IMR-90 (cell line): ENCODE data around the gene DAAM2.

Experiments used
- FOS ChIP-seq: fragments of 150-350 bp; IDR thresholded peaks from 2 replicates; pipeline ENCODE4 v1.6.1; 2016; ENCODE audit warnings: low read depth, low read length
- MAZ ChIP-seq: IDR thresholded peaks from 2 replicates; pipeline ENCODE4 v1.6.1; 2012; ENCODE audit warnings: low read depth, mild to moderate bottlenecking, low read length, improper control_type of control experiment, moderate library complexity, borderline replicate concordance
- POLR2A ChIP-seq: IDR thresholded peaks from 2 replicates; pipeline ENCODE4 v1.6.1; 2012; ENCODE audit warnings: mild to moderate bottlenecking, low read depth, low read length
- RAD21 ChIP-seq: IDR thresholded peaks from 2 replicates; pipeline ENCODE4 v1.6.1; 2012; ENCODE audit warnings: low read length, improper control_type of control experiment
- TF ChIP-seq, protein P1 (sequence below): conservative IDR thresholded peaks from 2 replicates; pipeline ENCODE4 v1.5.1; 2012; ENCODE audit warnings: mild to moderate bottlenecking, low read depth, low read length, improper control_type of control experiment
- TF ChIP-seq, protein P2 (sequence below): fragments of 150-350 bp; IDR thresholded peaks from 2 replicates; pipeline ENCODE4 v1.6.1; 2017; ENCODE audit warnings: mild to moderate bottlenecking, antibody characterized with exemption, low read length, low read depth

DNA sequence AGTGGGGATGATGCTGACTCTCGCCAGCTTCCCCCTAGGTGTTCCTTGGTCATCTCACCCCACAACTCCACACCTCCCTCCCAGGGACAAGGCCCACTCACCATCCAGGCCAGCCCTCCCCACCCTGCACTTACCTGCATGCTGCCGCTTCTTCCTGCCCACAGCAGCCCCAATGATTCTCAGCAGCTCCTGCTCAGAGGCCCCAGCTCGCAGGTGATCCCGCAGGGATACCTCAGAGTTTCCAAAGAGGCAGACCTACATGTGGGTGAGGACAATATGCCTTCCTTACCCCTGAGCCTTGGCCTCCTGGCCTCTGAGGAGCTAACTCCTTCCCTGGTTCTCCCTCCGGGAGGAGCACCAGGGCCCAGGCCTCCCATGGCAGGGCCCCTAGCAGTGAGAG lies 117.5 kb downstream of the DAAM2 start:
- no peak for TF ChIP-seq POLR2A
- TF ChIP-seq, protein P1, sequence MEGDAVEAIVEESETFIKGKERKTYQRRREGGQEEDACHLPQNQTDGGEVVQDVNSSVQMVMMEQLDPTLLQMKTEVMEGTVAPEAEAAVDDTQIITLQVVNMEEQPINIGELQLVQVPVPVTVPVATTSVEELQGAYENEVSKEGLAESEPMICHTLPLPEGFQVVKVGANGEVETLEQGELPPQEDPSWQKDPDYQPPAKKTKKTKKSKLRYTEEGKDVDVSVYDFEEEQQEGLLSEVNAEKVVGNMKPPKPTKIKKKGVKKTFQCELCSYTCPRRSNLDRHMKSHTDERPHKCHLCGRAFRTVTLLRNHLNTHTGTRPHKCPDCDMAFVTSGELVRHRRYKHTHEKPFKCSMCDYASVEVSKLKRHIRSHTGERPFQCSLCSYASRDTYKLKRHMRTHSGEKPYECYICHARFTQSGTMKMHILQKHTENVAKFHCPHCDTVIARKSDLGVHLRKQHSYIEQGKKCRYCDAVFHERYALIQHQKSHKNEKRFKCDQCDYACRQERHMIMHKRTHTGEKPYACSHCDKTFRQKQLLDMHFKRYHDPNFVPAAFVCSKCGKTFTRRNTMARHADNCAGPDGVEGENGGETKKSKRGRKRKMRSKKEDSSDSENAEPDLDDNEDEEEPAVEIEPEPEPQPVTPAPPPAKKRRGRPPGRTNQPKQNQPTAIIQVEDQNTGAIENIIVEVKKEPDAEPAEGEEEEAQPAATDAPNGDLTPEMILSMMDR: no peak
- TF ChIP-seq MAZ: no peak
- TF ChIP-seq, protein P2, sequence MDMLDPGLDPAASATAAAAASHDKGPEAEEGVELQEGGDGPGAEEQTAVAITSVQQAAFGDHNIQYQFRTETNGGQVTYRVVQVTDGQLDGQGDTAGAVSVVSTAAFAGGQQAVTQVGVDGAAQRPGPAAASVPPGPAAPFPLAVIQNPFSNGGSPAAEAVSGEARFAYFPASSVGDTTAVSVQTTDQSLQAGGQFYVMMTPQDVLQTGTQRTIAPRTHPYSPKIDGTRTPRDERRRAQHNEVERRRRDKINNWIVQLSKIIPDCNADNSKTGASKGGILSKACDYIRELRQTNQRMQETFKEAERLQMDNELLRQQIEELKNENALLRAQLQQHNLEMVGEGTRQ: no peak
- TF ChIP-seq RAD21: no peak
- no peak for TF ChIP-seq FOS
